HG03432 (cell line): ENCODE data around the gene PDK2.

Source experiments
- ATAC-seq: cut with Tn5 transposase; IDR thresholded peaks from one replicate; pipeline ENCODE4 v1.9.1; 2021; ENCODE audit warnings: mild to moderate bottlenecking, moderate library complexity; ENCODE audit not compliant: unreplicated experiment

The PDK2 gene

GRCh38 chr17:50078430-50078829 lies 16.7 kb upstream of the PDK2 start:
- ATAC-seq: no peak

- ATAC-seq: no peak
Measured at GRCh38 chr17:50079334-50080095, 15.6 kb upstream of the PDK2 start.

- no peak for ATAC-seq
Measured at GRCh38 chr17:50080096-50080480, 15.1 kb upstream of the PDK2 start.

DNA sequence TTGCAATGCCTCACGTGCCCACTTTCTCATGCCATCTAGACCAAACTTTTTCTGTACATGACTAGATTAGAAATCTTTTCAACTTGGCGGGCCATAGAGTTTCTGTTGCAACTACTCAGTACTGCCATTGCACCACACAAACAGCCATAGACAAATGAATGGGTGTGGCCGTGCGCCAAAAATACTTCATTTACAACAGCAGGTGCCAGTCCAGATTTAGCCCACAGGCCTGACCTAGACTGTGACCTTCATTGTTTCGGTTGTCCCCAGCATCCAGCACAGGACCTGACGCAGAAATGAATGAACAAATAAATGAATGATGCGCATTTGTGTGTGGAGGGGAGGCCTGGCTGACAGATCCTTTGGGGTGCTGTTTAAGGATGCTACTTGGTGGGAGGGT lies 14.3 kb upstream of the PDK2 start:
- no peak for ATAC-seq

DNA sequence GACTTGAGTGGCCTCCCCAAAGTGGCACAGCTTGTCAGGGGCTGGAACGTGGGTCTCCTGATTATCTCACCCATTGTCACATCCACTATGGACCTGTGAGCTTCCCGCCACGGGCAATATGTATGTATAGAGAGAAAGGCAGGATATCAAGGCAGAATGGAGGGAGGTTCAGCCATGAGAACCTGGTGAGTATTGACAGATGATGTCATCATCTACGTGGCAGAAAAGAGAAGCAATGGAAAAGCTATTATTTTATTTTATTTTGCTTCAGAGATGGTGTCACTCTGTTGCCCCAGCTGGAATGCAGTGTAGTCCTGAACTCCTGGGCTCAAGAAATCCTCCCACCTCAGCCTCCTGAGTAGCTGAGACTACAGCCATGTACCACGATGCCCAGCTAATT lies 13.4 kb upstream of the PDK2 start:
- no peak for ATAC-seq

GRCh38 chr17:50087246-50087911 lies 7.8 kb upstream of the PDK2 start:
- peak; percentile 57 for ATAC-seq

DNA sequence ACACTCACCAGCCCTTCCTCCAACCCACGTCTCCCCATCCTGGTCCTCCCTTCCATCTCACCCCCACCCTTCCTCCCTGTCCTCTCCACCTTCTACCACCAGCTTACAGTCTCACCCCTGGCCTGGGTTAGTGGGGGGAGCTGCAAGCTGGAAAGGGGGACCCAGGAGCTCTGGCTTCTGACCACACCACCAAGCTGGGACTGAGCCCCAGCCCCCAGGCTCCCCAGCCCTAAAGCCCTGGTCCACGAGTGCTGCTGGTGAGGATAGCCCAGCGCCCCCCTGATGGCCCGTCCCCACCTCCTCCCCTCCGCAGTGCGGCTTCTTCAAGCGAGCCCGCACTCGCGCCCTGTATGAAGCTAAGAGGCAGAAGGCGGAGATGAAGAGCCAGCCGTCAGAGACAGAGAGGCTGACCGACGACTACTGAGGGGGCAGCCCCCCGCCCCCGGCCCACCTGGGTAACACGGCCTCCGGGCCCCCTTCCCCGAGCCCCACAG lies 7.2 kb upstream of the PDK2 start:
- ATAC-seq: no peak

GRCh38 chr17:50088952-50089825 lies 6.0 kb upstream of the PDK2 start:
- no peak for ATAC-seq

GRCh38 chr17:50090071-50090470 lies 5.1 kb upstream of the PDK2 start:
- ATAC-seq: no peak

DNA sequence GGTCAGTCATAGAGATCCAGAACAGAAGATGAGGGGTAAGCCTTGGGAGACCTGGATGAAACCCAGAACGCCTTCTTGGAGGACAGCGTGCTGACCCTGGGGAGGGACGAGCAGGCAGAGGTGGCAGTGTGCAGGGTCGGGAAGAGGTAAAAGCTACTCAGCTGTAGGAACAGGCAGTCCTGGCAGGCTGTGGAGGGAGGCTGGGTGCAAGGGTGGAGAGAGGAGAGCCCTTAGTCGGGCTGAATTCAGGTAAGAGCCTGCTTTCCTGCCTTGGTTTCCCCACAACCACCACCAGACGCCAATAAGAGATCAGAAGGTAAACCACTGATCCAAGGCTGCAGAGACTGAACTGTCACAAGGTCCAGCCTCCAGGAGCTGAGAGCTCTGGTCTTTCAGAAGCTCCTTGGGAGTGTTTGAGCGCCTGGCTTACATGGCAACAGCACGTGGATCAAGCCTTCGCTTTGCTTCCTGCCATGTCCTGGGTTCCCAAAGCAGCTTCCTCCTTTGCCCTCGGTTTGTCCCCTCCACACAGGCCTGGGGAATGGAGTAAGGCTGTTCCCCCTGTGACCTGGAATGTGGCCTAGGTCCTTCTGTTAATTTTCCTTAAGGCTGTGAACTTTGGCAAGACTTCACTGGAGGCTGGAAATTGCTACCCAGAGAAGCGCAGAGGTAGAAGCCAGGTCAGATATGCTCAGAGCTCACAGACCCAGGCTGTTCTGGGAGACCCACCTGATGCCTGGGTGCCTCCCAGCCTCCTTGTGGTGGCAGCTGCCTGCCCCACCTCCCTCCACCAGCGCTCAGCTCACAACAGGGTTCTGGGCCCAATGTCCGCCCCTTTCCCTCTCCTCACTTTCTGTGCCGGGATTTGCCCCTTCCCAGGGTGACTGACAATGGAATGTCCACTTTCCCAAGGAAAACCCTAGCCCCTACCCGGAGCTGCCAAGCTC lies 3.9 kb upstream of the PDK2 start:
- no peak for ATAC-seq

DNA sequence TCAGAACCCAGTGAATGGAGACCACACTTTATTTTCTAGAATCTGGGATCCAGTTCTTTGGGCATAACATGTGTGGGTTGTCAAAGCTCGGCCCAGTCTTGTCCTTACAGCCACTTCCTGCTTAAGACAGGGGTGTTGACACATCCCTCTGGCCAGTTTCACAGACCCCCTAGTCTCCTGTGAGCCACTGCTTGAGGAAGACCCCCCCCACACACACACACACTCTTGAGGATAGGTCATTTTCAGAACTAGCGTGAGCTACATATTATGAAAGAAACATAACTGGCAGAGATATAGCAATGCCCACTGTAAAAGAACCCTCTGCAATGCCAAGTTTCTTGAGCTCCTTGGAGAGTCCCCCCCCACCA lies 3.2 kb upstream of the PDK2 start:
- ATAC-seq: no peak

GRCh38 chr17:50093246-50093645 lies 1.9 kb upstream of the PDK2 start:
- ATAC-seq: no peak

GRCh38 chr17:50093807-50094206 lies 1.3 kb upstream of the PDK2 start:
- ATAC-seq: no peak

DNA sequence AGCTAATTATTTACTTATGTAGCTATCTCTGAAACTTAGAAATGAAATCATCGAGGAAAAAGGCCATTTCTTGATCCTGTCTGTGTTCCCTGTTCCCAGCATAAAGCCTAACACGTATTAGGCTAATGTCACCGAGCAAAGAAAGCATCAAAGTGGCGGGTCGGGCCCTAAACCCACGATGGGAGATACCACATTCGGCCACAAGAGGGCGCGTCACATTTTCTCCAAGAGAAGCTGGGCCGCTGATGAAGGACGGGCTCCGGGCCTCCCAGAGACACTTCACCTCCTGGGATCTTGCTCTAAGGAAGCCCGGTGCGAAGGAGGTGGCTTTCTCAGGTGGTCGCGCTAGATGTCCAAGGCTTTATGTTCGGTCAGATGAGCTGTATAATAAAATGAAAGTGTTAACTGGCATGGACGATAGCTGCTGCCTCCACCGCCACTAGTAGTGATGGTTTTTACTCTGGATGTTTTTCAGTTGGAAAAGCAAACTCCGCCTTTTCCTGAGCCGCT lies 853 bp upstream of the PDK2 start:
- peak; percentile 45 for ATAC-seq

DNA sequence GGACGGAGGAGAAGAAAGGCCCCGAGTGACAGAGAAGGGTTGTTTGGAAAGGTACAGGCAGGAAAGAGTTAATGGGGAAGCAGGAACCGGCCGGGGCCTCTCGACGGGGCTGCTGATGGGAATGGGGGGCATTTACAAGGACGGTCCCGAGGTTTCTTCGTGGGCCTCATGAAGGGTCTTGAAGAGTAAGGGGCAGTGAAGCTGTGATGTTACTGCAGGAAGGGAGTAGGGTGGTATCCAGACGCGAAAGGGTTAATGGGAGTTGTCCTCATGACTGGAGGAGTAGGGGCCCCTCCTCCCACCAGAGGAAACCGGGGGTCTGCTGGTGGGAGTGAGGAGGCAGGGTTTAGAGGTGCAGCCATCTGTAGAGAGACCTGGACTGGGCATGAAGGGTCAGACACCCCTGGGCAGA lies 481 bp downstream of the PDK2 start:
- no peak for ATAC-seq

DNA sequence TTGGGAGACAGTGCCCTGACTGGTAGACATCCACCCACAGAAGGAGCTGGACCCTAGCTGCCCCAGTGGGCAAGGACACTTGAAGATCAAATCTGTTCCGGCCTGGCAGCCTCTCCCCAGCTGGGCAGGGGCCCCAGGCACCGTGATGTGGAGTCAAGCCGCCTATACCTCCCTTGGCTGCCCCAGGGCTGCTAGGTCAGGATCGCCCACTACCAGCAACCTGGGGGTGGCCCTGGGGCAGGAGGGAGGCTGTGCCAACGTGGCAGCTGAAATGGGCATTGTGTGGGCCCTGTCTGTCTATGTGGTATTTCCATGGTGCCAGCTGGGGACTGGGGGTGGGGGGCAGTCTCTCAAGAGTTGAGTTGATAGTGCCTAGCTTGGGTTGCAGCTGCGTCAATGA lies 941 bp downstream of the PDK2 start:
- no peak for ATAC-seq

- ATAC-seq: no peak
Measured at GRCh38 chr17:50096758-50097157, 1.6 kb downstream of the PDK2 start.

- ATAC-seq: no peak
Measured at GRCh38 chr17:50097455-50097854, 2.3 kb downstream of the PDK2 start.

- ATAC-seq: no peak
Measured at GRCh38 chr17:50097926-50098325, 2.8 kb downstream of the PDK2 start.

GRCh38 chr17:50098583-50098982 lies 3.4 kb downstream of the PDK2 start:
- ATAC-seq: no peak
